ENCODE data around the gene ULK3.

- no peak for TF ChIP-seq ERG (CRISPR knock-in tag; IDR thresholded peaks at IDR 0.05)
- TF ChIP-seq FOXP4 (CRISPR knock-in tag; IDR thresholded peaks at IDR 0.05) = no peak
- TF ChIP-seq, protein P1, sequence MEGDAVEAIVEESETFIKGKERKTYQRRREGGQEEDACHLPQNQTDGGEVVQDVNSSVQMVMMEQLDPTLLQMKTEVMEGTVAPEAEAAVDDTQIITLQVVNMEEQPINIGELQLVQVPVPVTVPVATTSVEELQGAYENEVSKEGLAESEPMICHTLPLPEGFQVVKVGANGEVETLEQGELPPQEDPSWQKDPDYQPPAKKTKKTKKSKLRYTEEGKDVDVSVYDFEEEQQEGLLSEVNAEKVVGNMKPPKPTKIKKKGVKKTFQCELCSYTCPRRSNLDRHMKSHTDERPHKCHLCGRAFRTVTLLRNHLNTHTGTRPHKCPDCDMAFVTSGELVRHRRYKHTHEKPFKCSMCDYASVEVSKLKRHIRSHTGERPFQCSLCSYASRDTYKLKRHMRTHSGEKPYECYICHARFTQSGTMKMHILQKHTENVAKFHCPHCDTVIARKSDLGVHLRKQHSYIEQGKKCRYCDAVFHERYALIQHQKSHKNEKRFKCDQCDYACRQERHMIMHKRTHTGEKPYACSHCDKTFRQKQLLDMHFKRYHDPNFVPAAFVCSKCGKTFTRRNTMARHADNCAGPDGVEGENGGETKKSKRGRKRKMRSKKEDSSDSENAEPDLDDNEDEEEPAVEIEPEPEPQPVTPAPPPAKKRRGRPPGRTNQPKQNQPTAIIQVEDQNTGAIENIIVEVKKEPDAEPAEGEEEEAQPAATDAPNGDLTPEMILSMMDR (IDR thresholded peaks at IDR 0.05) = no peak
- TF ChIP-seq ZNF263 (CRISPR knock-in tag; IDR thresholded peaks at IDR 0.05; ENCODE audit: low read depth) = no peak
- no peak for TF ChIP-seq RORB (CRISPR knock-in tag; IDR thresholded peaks at IDR 0.05)
- TF ChIP-seq E2F5 (CRISPR knock-in tag; IDR thresholded peaks at IDR 0.05) = no peak
- TF ChIP-seq, protein P2, sequence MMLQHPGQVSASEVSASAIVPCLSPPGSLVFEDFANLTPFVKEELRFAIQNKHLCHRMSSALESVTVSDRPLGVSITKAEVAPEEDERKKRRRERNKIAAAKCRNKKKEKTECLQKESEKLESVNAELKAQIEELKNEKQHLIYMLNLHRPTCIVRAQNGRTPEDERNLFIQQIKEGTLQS (CRISPR knock-in tag; conservative IDR thresholded peaks at IDR 0.05) = no peak
- no peak for TF ChIP-seq E2F1 (CRISPR knock-in tag; IDR thresholded peaks at IDR 0.05)
- no peak for TF ChIP-seq USF2 (CRISPR knock-in tag; IDR thresholded peaks at IDR 0.05)
- no peak for TF ChIP-seq PRDM15 (CRISPR knock-in tag; IDR thresholded peaks at IDR 0.05)
- no peak for TF ChIP-seq GTF2I (CRISPR knock-in tag; conservative IDR thresholded peaks at IDR 0.05)
- no peak for TF ChIP-seq SP1 (CRISPR knock-in tag; conservative IDR thresholded peaks at IDR 0.05)
Measured at GRCh38 chr15:74809956-74810355, 33.0 kb downstream of the ULK3 start.

All from WTC11 (cell line).